ENCODE data around the gene ADAT3. TPM values are rescaled to one million over a fixed set of nuclear protein-coding genes. Genes with fewer than 3 reads are reported as not detected.

ADAT3 gene
- total RNA-seq, 4 donors from 2014 or later: 18.7 to 73.2 (median 30.3) TPM

GRCh38 chr19:1922803-1923202 lies 17.6 kb downstream of the ADAT3 start:
- DNase-seq: no peak
- in situ Hi-C loops (cut with MboI; ENCODE audit: low pct_ligation_motif_present in 1 of 4, low pct_unique_long_range_greater_than_20kb in 1 of 4, low sequenced_read_pairs in 3 of 4): no loop called here
- no peaks in the 10 kb centered on the region for H3K4me1 ChIP-seq
- TF ChIP-seq EP300 (IDR thresholded peaks at IDR 0.05; ENCODE audit: low read depth) (no peak), CTCF (IDR thresholded peaks at IDR 0.05) (no peak), POLR2A (IDR thresholded peaks at IDR 0.05) (no peak), POLR2AphosphoS5 (IDR thresholded peaks at IDR 0.05) (no peak)
- H3K27ac ChIP-seq: no peak overlapping the region
- H3K9me3 ChIP-seq: no peaks in the 10 kb centered on the region
- H3K27me3 ChIP-seq: no peaks in the 10 kb centered on the region
- no peak overlapping the region for H3K4me3 ChIP-seq
- H3K36me3 ChIP-seq: peaks cover 0 to 33% (median 14%) of the 10 kb centered on the region in 4 donors
- WGBS, 2 donors (ENCODE audit: low coverage in 1 of 2): 94 to 100% methylated on average over 10 to 23 of the region's 23 CpGs
- intact Hi-C loops (cut with DNase I; ENCODE audit: low total_unique reads): loop anchor here (10.0 kb wide), 1 partner anchor 152 kb away; no protein-coding TSS in a partner anchor

DNA sequence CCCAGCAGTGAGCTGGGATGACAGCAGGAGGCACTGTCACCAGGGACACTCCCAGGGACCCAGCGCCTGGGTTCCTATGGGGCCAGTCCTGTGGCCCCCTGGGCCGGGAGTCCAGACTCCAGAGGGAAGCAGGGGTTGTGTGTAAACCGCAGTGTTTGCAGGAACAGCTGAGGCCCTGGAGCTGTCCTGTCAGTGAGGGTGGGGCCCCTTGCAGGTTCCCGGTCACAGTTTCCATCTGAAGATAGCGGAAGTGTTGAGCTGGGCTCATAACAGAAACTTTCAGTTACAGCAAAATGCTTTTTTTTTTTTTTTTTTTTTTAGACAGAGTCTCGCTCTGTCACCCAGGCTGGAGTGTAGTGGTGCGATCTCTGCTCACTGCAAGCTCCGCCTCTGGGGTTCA lies 18.1 kb downstream of the ADAT3 start:
- no peaks in the 10 kb centered on the region for H3K27me3 ChIP-seq
- in situ Hi-C loops (cut with MboI; ENCODE audit: low pct_ligation_motif_present in 1 of 4, low pct_unique_long_range_greater_than_20kb in 1 of 4, low sequenced_read_pairs in 3 of 4) (no loop called here), intact Hi-C loops (cut with DNase I; ENCODE audit: low total_unique reads) (loop anchor here (10.0 kb wide), 1 partner anchor 151 kb away; no protein-coding TSS in a partner anchor)
- H3K9me3 ChIP-seq: no peaks in the 10 kb centered on the region
- TF ChIP-seq POLR2AphosphoS5 (IDR thresholded peaks at IDR 0.05) (no peak), POLR2A (IDR thresholded peaks at IDR 0.05) (no peak), CTCF (IDR thresholded peaks at IDR 0.05) (no peak), EP300 (IDR thresholded peaks at IDR 0.05; ENCODE audit: low read depth) (no peak)
- DNase-seq: no peak
- 90 to 92% methylated on average over 5 to 8 of the region's 8 CpGs for WGBS, 2 donors (ENCODE audit: low coverage in 1 of 2)
- H3K4me3 ChIP-seq: no peak overlapping the region
- H3K27ac ChIP-seq: no peak overlapping the region
- H3K36me3 ChIP-seq: peaks cover 0 to 28% (median 14%) of the 10 kb centered on the region in 4 donors
- no peaks in the 10 kb centered on the region for H3K4me1 ChIP-seq

DNA sequence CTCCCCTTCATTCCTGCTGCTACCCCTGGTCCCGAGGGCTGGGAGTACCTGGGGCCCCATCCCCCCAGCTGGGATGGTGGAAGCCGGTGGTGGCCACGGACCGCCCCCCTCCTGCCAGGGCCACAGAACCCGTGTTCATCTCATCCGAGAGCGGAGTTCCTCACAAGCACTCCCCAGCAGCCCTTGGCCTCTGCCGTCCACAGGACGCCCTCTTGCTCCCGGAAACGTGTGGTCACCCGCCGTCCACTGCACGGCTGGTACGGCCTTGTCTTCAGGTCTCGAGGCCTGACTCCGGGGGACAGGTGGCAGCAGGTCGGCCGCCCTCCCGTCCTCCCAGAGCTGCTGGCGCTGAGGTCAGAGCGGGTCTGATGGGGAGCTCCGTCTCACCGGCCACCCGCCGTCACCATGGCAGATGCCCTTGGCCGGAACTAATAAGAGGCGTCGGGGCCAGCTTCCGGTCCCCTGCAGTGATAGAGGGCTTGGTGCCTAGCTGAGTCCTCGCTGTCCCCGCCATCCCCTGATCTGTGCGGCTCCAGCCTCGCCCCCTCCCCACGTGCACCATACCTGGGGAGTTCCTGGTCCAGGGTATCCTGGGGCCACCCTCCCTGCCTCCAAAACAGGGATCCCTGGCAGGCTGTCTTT lies 19.2 kb downstream of the ADAT3 start:
- intact Hi-C loops (cut with DNase I; ENCODE audit: low total_unique reads): loop anchor here (10.0 kb wide), 1 partner anchor 150 kb away; no protein-coding TSS in a partner anchor
- H3K27me3 ChIP-seq: no peaks in the 10 kb centered on the region
- peaks cover 0 to 7% (median 5%) of the 10 kb centered on the region in 4 donors for H3K4me1 ChIP-seq
- H3K27ac ChIP-seq: no peak overlapping the region
- no peak for TF ChIP-seq EP300 (IDR thresholded peaks at IDR 0.05; ENCODE audit: low read depth)
- no peak for TF ChIP-seq CTCF (IDR thresholded peaks at IDR 0.05)
- no peak for TF ChIP-seq POLR2A (IDR thresholded peaks at IDR 0.05)
- no peak for TF ChIP-seq POLR2AphosphoS5 (IDR thresholded peaks at IDR 0.05)
- DNase-seq: no peak
- in situ Hi-C loops (cut with MboI; ENCODE audit: low pct_ligation_motif_present in 1 of 4, low pct_unique_long_range_greater_than_20kb in 1 of 4, low sequenced_read_pairs in 3 of 4): no loop called here
- no peak overlapping the region for H3K4me3 ChIP-seq
- WGBS, 2 donors (ENCODE audit: low coverage in 1 of 2): 96% methylated on average over 33 of the region's 35 CpGs; no CpG with 5 or more reads in 1 of the 2 donors
- H3K36me3 ChIP-seq: peaks cover 0 to 22% (median 11%) of the 10 kb centered on the region in 4 donors
- no peaks in the 10 kb centered on the region for H3K9me3 ChIP-seq

- Histone ChIP-seq H3K9me3 (no peaks in the 10 kb centered on the region), H3K4me1 (peaks cover 0 to 16% (median 11%) of the 10 kb centered on the region in 4 donors), H3K27ac (no peak overlapping the region), H3K4me3 (no peak overlapping the region), H3K27me3 (no peaks in the 10 kb centered on the region), H3K36me3 (peaks cover 0 to 15% (median 5%) of the 10 kb centered on the region in 4 donors)
- 95% methylated on average over 16 of the region's 16 CpGs; no CpG with 5 or more reads in 1 of the 2 donors for WGBS, 2 donors (ENCODE audit: low coverage in 1 of 2)
- no peak for DNase-seq
- no peak for TF ChIP-seq CTCF (IDR thresholded peaks at IDR 0.05)
- no peak for TF ChIP-seq POLR2AphosphoS5 (IDR thresholded peaks at IDR 0.05)
- TF ChIP-seq POLR2A (IDR thresholded peaks at IDR 0.05): no peak
- TF ChIP-seq EP300 (IDR thresholded peaks at IDR 0.05; ENCODE audit: low read depth): no peak
- intact Hi-C loops (cut with DNase I; ENCODE audit: low total_unique reads) (loop anchor here (10.0 kb wide), 1 partner anchor 149 kb away; no protein-coding TSS in a partner anchor), in situ Hi-C loops (cut with MboI; ENCODE audit: low pct_ligation_motif_present in 1 of 4, low pct_unique_long_range_greater_than_20kb in 1 of 4, low sequenced_read_pairs in 3 of 4) (no loop called here)
These were observed 20.3 kb downstream of the ADAT3 start for GRCh38 chr19:1925544-1925943.
